ENCODE measurements around the gene BPTF.
A peak's percentile ranks its signal among the peaks of the same experiment; 100 is the strongest.
"Not testable (repeated sequence)": the region's sequence is repeated elsewhere in the genome, so short reads cannot be mapped to it uniquely, and the experiment has no call there.

The BPTF gene, protein sequence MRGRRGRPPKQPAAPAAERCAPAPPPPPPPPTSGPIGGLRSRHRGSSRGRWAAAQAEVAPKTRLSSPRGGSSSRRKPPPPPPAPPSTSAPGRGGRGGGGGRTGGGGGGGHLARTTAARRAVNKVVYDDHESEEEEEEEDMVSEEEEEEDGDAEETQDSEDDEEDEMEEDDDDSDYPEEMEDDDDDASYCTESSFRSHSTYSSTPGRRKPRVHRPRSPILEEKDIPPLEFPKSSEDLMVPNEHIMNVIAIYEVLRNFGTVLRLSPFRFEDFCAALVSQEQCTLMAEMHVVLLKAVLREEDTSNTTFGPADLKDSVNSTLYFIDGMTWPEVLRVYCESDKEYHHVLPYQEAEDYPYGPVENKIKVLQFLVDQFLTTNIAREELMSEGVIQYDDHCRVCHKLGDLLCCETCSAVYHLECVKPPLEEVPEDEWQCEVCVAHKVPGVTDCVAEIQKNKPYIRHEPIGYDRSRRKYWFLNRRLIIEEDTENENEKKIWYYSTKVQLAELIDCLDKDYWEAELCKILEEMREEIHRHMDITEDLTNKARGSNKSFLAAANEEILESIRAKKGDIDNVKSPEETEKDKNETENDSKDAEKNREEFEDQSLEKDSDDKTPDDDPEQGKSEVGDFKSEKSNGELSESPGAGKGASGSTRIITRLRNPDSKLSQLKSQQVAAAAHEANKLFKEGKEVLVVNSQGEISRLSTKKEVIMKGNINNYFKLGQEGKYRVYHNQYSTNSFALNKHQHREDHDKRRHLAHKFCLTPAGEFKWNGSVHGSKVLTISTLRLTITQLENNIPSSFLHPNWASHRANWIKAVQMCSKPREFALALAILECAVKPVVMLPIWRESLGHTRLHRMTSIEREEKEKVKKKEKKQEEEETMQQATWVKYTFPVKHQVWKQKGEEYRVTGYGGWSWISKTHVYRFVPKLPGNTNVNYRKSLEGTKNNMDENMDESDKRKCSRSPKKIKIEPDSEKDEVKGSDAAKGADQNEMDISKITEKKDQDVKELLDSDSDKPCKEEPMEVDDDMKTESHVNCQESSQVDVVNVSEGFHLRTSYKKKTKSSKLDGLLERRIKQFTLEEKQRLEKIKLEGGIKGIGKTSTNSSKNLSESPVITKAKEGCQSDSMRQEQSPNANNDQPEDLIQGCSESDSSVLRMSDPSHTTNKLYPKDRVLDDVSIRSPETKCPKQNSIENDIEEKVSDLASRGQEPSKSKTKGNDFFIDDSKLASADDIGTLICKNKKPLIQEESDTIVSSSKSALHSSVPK (N-terminal part only)

GRCh38 chr17:67824735-67825626 is at the start of gene BPTF:
TSS of gene BPTF (plus strand) at chr17:67825503. CDS start at chr17:67825725, 222 bp downstream.
- DNase-seq: peak; percentile 83 to 90

- peak; percentile 24 to 36 for DNase-seq
These were observed 46.1 kb upstream of the BPTF start for GRCh38 chr17:67779098-67779672.

GRCh38 chr17:67784364-67785121 is 40.8 kb upstream of the BPTF start:
- DNase-seq: no peak

DNA sequence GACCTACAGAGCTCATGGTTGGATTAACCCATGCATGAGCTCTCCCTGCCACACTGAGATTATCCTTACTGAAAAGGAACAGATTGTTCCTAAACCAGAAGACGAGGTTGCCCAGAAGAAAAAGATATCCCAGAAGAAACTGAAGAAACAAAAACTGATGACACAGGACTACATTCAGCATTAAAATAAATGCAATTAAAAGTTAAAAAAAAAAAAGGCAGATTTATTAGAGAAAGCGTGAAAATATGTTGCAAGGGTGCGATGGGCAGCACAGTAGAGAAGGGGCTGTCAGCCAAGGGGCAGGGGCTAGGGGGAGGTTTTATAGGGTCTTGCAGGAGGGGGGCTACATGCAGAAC is 40.2 kb upstream of the BPTF start:
- DNase-seq: no peak

DNA sequence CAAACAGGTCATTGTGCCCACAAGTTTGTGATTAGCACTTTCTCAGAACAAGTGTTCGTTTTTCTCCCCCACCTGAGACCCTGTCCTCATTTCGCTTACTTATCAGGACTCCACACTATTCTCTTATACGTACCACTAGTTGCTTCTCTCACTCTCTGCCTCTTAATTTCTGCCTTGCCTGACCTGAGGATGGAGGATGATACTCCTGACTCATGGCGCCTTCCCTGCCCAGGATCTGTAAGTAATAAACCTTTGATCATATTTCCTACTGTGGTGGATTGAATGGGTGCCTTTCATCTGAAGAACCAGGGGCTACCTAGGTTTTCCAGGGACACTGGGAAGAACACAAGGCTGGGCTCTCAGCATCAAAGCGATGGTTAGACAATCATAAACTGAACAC is 39.8 kb upstream of the BPTF start:
- DNase-seq: no peak

DNA sequence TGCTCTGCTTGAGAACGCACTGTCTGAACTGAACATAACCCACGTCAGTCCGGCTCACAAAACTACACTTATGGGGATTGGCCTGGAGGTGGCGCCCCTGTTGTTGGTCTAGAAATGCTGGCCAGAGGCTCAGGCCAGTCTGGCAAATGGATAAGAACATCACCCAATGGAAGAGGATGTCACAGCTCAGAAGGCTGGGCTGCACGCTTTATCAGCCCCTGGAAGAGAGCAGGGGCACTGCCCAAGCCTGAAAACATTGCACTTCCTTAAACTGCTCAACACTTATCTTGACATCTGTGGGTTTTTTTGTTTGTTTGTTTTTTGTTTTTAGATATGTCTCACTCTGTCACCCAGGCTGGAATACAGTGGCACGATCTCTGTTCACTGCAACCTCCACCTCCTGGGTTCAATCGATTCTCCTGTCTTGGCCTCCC is 24.8 kb upstream of the BPTF start:
- peak; percentile 47 to 52 for DNase-seq

DNA sequence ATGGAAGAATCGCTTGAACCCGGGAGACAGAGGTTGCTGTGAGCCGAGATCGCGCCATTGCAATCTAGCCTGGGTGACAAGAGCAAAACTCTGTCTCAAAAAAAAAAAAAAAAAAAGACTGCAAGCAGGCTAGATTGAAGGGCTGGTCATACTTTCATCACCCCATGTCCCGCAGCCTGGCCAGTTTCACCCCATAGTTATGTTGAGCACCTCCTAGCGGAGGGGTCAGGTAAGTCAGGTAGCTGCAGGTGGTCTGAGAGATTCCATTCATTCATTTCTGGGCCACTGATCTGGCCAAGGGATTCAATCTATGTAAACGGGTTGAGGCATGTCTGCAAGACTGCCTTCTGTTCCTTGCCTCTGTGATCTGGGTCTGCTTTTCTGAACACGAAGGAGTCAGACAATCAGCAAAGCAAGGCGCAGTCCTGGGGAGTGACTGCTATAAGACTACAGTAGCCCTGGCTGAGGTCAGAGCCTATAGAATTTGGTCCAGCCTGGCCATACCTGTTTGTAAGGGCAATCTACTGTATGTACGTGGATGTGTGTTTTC is 23.6 kb upstream of the BPTF start:
- no peak for DNase-seq

- no peak for DNase-seq
These were observed 14.8 kb upstream of the BPTF start for GRCh38 chr17:67810464-67810863.

GRCh38 chr17:67812380-67812779 is 12.9 kb upstream of the BPTF start:
- DNase-seq: not testable (repeated sequence)

- DNase-seq: no peak
These were observed 11.5 kb upstream of the BPTF start for GRCh38 chr17:67813803-67814180.

- no peak for DNase-seq
These were observed 6.9 kb upstream of the BPTF start for GRCh38 chr17:67818110-67819002.

- no peak for DNase-seq
These were observed 5.6 kb upstream of the BPTF start for GRCh38 chr17:67819722-67820121.

- DNase-seq: no peak
These were observed 3.4 kb upstream of the BPTF start for GRCh38 chr17:67821871-67822367.

DNA sequence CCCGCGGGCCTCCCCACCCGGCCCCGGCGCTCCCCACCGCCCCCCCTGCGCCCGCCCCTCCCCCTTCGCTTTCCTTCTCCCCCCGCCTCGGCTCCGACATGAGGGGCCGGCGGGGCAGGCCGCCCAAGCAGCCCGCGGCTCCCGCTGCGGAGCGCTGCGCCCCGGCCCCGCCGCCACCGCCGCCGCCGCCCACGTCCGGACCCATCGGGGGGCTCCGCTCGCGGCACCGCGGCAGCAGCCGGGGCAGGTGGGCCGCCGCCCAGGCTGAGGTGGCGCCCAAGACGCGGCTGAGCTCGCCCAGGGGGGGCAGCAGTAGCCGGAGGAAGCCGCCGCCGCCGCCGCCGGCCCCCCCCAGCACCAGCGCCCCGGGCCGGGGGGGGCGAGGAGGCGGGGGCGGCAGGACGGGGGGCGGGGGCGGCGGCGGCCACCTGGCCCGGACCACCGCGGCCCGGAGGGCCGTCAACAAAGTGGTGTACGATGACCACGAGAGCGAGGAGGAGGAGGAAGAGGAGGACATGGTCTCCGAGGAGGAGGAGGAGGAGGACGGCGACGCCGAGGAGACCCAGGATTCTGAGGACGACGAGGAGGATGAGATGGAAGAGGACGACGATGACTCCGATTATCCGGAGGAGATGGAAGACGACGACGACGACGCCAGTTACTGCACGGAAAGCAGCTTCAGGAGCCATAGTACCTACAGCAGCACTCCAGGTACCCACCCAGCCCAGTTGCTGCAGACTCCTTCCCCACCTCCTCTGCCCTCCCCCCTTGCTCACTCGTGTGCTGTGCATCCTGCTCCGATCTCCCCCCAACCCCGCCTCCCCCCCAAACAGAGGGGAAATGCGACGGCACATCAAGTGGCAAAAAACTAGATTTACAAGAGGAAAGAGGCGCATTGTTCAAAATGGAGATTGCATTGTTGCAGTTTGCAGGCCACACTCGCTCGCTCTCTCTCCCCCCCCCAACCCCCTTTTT is 611 bp downstream of the BPTF start:
- DNase-seq: peak; percentile 32 to 41

DNA sequence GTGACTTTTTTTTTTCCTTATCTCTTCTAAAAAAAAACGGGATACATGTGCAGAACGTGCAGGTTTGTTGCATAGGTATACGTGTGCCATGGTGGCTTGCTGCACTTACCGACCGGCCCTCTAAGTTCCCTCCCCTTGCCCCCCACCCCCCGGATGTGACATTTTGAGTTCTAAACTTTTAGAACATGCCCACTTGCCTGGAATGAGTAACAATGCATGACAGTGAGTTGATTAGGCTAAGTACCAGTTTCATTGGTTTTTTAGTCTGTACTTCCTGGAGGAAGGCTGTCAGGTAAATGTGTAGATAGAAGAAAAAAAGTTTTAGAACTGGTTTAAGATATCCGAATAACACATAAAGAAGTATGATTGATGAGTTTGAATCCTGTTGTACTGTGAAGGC is 4.0 kb downstream of the BPTF start:
- peak; percentile 27 to 30 for DNase-seq

DNA sequence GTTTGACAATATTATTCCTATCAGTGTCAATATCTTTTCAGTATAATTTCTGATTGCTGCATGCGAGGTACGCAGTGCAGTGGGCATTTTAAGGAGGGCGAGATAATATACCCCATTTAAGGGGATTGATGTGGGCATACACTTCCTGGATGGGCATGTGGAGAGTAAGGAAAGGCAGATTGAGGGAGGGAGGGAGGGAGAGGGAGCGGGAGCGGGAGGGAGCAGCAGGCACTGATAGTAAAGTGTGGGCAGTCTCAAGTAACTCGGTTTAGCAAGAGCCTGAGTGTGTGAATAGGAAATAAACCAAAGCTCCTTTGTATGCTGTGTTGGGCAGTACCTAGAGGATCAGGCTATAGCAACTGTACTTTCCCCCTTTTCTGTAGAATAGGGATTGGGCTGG is 5.1 kb downstream of the BPTF start:
- no peak for DNase-seq

GRCh38 chr17:67831268-67831667 is 6.0 kb downstream of the BPTF start:
- no peak for DNase-seq

GRCh38 chr17:67833134-67833533 is 7.8 kb downstream of the BPTF start:
- no peak for DNase-seq
